Panc1 (cell line): ENCODE measurements around the gene EPHB1. TPM values are rescaled to one million over a fixed set of nuclear protein-coding genes. Genes with fewer than 3 reads are reported as not detected.

Experiments used
- ATAC-seq: fragments of 200-7000 bp; cut with Tn5 transposase; 2 replicates; pipeline ENCODE4 v1.9.1; 2020; ENCODE audit warnings: mild to moderate bottlenecking, moderate library complexity
- BruUV-seq: library from RNA; stranded (reverse); fragments of 400-500 nt; replicated peaks from 2 replicates; lab custom pipeline; 2021; lab: Mats Ljungman, UMichigan
- CTCF ChIA-PET: fragments of 300-600 bp; sonication (Branson Sonifier 250); formaldehyde crosslinking; loops from one replicate; lab custom pipeline; 2022; ENCODE audit warnings: antibody characterized with exemption; lab: Charles Lee
- POLR2A ChIA-PET: fragments of 300-600 bp; sonication (Branson Sonifier 250); formaldehyde crosslinking; loops from one replicate; lab custom pipeline; 2022; ENCODE audit warnings: antibody characterized with exemption; lab: Charles Lee
- DNase-seq: peaks from one replicate; pipeline ENCODE4 v3.0.0-alpha.2; 2010; ENCODE audit warnings: low read depth, low spot score
- H3K27ac ChIP-seq: 2 replicates; pipeline ENCODE4 v1.5.1; 2011; ENCODE audit warnings: mild to moderate bottlenecking, low read length, inconsistent platforms
- H3K27me3 ChIP-seq: fragments of 200-500 bp; sonication (Bioruptor generic); 2 replicates; pipeline ENCODE4 v1.6.0; 2014; ENCODE audit warnings: low read length, inconsistent platforms; ENCODE audit not compliant: control insufficient read depth, insufficient read depth
- H3K36me3 ChIP-seq: fragments of 200-500 bp; sonication (Bioruptor generic); 2 replicates; pipeline ENCODE4 v1.5.1; 2014; ENCODE audit warnings: inconsistent platforms, mild to moderate bottlenecking, low read length, moderate library complexity; ENCODE audit not compliant: control insufficient read depth, insufficient read depth
- H3K4me1 ChIP-seq: 2 replicates; pipeline ENCODE4 v1.5.1; 2011; ENCODE audit warnings: inconsistent platforms, mild to moderate bottlenecking, low read length, moderate library complexity; ENCODE audit not compliant: control insufficient read depth, insufficient read depth
- H3K4me3 ChIP-seq, 2 experiments: 2 replicates each; pipeline ENCODE4 v1.5.1; 2011 to 2012; ENCODE audit warnings: low read depth in 2 of 2, low read length in 2 of 2, mild to moderate bottlenecking in 2 of 2, inconsistent platforms in 1 of 2, moderate library complexity in 1 of 2
- H3K9me3 ChIP-seq: fragments of 200-500 bp; sonication (Bioruptor generic); 2 replicates; pipeline ENCODE4 v1.5.1; 2014; ENCODE audit warnings: low read depth, mild to moderate bottlenecking, inconsistent platforms, low read length, moderate library complexity; ENCODE audit not compliant: control insufficient read depth, insufficient read depth
- POLR2AphosphoS5 ChIP-seq: IDR thresholded peaks from 2 replicates; pipeline ENCODE4 v1.6.1; 2012; ENCODE audit warnings: mild to moderate bottlenecking, low read depth, low read length, moderate library complexity
- SIN3A ChIP-seq: IDR thresholded peaks from 2 replicates; pipeline ENCODE4 v1.6.1; 2012; ENCODE audit warnings: low read depth, mild to moderate bottlenecking, low read length, moderate library complexity, borderline replicate concordance; ENCODE audit not compliant: insufficient read depth
- TCF7L2 ChIP-seq: IDR thresholded peaks from 2 replicates; pipeline ENCODE4 v1.6.1; 2011; ENCODE audit warnings: mild to moderate bottlenecking, low read depth, low read length, inconsistent platforms
- in situ Hi-C: cut with HindIII; loops from 2 replicates; pipeline ENCODE4 v1.10.0; 2016; ENCODE audit warnings: low sequenced_read_pairs, low pct_unique_long_range_greater_than_20kb
- intact Hi-C: fragments of 100-400 bp; cut with micrococcal nuclease; formaldehyde crosslinking; loops from one replicate; pipeline ENCODE4 v1.10.0; 2022; ENCODE audit not compliant: unreplicated experiment
- total RNA-seq: library from RNA; stranded (reverse); gene quantifications from one replicate; pipeline ENCODE4 v1.2.1, GENCODE V29; 2021; ENCODE audit not compliant: unreplicated experiment
- TF ChIP-seq, protein P1 (sequence below): fragments of 450-650 bp; IDR thresholded peaks from 2 replicates; pipeline ENCODE4 v1.5.1; 2017; ENCODE audit warnings: mild to moderate bottlenecking
- TF ChIP-seq, protein P2 (sequence below), 2 experiments: IDR thresholded peaks; 2 replicates each; pipeline ENCODE4 v1.6.1; 2011 to 2012; ENCODE audit warnings: low read depth in 2 of 2, control low read depth in 1 of 2, low read length in 1 of 2, mild to moderate bottlenecking in 1 of 2, moderate library complexity in 1 of 2; ENCODE audit not compliant: insufficient read depth in 1 of 2

The EPHB1 gene
- total RNA-seq, 1 experiment from 2014 or later: 0.46 TPM

DNA sequence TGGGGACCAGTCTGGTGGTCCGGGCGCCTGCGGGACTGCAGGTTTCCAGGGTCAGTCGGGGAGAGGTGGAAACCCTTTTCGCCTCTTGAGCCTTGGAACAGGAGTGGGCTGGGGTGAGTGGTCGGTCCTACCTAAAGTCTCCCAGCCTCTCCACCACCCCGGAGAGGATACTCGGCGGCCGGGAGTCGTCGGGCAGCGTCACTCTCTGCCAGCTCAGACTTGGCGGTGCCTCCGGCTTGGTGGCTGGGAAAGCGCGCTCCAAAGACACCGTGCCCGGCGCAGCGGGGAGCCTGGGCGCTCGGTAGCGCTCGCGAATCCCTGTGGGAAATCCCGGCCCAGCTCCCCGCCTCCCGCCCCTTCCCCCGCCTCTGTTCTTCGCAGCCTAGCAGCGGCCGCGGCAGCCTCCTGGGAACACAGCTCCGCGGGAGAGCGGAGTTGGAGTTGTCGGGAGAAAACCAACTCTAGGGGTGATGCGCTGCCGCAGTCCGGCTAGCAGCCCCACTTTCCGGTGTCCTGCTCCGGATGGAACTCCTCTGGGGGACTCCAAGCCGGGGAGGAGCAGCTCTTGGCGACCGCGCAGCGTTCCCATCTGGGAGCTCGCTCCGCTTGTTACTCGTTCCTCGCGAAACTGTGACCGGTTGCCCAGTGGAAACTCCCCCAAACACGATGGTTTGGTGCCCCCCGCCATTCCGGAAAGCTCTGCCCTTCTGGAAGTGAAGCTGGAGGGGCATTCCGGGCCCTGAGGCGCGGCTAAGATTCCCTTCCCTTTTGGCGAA lies 1.4 kb downstream of the EPHB1 start:
- intact Hi-C loops: loop anchor here (10.0 kb wide), 1 partner anchor 428 kb away; no protein-coding TSS in a partner anchor

DNA sequence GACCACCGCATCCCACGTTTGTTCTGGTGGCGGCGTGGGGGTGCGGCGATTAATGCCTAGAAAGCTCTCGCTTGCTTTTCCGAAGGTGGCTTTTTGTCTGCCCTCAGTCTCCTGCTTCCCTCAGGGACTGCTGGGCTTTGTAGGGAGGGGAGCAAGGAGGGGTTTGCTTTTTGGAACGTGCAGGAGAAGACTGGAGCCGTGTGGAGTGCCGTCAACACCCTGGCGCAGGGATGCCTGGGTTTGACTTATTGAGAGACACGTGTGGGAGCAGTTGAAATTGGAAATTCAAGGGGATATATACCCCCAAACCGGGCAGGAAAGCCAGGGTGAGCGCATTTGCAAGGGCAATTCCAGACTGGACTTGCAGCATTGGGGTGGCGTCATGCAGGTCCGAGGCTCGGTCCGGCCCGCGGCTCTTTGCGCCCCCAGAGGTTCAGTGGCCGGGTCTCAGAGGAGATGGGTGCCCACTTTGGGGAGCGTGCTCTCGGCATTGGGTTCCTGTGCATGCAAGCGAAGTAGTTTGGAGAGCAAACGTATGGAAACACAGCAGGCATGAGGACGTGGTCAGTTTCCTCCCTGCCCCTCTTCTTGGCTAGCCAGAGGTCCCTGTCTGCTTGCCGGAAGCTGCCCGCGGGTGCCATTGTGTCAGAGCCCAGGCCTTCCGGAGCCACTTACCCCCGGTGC lies 2.1 kb downstream of the EPHB1 start:
- Histone ChIP-seq H3K27me3 (peaks cover 26% of the 10 kb centered on the region; the same call in 1 of the 2 replicates), H3K4me1 (no peaks in the 10 kb centered on the region; the same call in 1 of the 2 replicates), H3K4me3 (peak overlapping the region in 1 of 2 experiments; percentile 45; a peak in 1 of 4 replicates), H3K27ac (no peak overlapping the region), H3K9me3 (no peaks in the 10 kb centered on the region), H3K36me3 (no peaks in the 10 kb centered on the region)
- in situ Hi-C loops (no loop called here), intact Hi-C loops (loop anchor here (10.0 kb wide), 1 partner anchor 428 kb away; no protein-coding TSS in a partner anchor)
- ChIA-PET CTCF (interaction anchor here (0.6 kb wide), 1 partner anchor 11 kb away, joined by 8 read pairs; no protein-coding TSS in a partner anchor), POLR2A (no interaction called here)
- TF ChIP-seq, protein P1, sequence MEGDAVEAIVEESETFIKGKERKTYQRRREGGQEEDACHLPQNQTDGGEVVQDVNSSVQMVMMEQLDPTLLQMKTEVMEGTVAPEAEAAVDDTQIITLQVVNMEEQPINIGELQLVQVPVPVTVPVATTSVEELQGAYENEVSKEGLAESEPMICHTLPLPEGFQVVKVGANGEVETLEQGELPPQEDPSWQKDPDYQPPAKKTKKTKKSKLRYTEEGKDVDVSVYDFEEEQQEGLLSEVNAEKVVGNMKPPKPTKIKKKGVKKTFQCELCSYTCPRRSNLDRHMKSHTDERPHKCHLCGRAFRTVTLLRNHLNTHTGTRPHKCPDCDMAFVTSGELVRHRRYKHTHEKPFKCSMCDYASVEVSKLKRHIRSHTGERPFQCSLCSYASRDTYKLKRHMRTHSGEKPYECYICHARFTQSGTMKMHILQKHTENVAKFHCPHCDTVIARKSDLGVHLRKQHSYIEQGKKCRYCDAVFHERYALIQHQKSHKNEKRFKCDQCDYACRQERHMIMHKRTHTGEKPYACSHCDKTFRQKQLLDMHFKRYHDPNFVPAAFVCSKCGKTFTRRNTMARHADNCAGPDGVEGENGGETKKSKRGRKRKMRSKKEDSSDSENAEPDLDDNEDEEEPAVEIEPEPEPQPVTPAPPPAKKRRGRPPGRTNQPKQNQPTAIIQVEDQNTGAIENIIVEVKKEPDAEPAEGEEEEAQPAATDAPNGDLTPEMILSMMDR: no peak
- TF ChIP-seq SIN3A (no peak), TCF7L2 (no peak), POLR2AphosphoS5 (no peak)
- TF ChIP-seq, protein P2, sequence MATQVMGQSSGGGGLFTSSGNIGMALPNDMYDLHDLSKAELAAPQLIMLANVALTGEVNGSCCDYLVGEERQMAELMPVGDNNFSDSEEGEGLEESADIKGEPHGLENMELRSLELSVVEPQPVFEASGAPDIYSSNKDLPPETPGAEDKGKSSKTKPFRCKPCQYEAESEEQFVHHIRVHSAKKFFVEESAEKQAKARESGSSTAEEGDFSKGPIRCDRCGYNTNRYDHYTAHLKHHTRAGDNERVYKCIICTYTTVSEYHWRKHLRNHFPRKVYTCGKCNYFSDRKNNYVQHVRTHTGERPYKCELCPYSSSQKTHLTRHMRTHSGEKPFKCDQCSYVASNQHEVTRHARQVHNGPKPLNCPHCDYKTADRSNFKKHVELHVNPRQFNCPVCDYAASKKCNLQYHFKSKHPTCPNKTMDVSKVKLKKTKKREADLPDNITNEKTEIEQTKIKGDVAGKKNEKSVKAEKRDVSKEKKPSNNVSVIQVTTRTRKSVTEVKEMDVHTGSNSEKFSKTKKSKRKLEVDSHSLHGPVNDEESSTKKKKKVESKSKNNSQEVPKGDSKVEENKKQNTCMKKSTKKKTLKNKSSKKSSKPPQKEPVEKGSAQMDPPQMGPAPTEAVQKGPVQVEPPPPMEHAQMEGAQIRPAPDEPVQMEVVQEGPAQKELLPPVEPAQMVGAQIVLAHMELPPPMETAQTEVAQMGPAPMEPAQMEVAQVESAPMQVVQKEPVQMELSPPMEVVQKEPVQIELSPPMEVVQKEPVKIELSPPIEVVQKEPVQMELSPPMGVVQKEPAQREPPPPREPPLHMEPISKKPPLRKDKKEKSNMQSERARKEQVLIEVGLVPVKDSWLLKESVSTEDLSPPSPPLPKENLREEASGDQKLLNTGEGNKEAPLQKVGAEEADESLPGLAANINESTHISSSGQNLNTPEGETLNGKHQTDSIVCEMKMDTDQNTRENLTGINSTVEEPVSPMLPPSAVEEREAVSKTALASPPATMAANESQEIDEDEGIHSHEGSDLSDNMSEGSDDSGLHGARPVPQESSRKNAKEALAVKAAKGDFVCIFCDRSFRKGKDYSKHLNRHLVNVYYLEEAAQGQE (IDR thresholded peaks at IDR 0.05; ENCODE audit: insufficient read depth in 1 of 2, low read depth in 2 of 2, low read length in 1 of 2): no peak
- ATAC-seq (no peak), DNase-seq (no peak)
- no TSS peak for BruUV-seq

More for the DNA sequence above, 1.4 kb downstream of the EPHB1 start:
- Histone ChIP-seq H3K27me3 (peaks cover 26% of the 10 kb centered on the region; the same call in 1 of the 2 replicates), H3K4me1 (no peaks in the 10 kb centered on the region; the same call in 1 of the 2 replicates), H3K36me3 (no peaks in the 10 kb centered on the region), H3K4me3 (peak overlapping the region; percentile 45 to 56; a peak in 3 of 4 replicates), H3K27ac (no peak overlapping the region), H3K9me3 (no peaks in the 10 kb centered on the region)
- ChIA-PET CTCF (interaction anchor here (0.6 kb wide), 3 partner anchors 11 to 996 kb away, joined by 7 to 8 read pairs (median 8); no protein-coding TSS in a partner anchor), POLR2A (no interaction called here)
- TF ChIP-seq, protein P1: no peak
- TF ChIP-seq, protein P2 (IDR thresholded peaks at IDR 0.05; ENCODE audit: insufficient read depth in 1 of 2, low read depth in 2 of 2, low read length in 1 of 2): no peak
- no peak for TF ChIP-seq POLR2AphosphoS5
- TF ChIP-seq SIN3A: no peak
- no peak for TF ChIP-seq TCF7L2
- in situ Hi-C loops: no loop called here
- ATAC-seq (no peak), DNase-seq (no peak)
- no TSS peak for BruUV-seq
